Endothelial cell of umbilical vein (primary cell): Measurements from ENCODE around the gene SKAP1. TPM values are rescaled to one million over a fixed set of nuclear protein-coding genes. Genes with fewer than 3 reads are reported as not detected.
A peak's percentile ranks its signal among the peaks of the same experiment; 100 is the strongest.

Source experiments
- microRNA counts: library from miRNA; unstranded; fragments of <30 nt; microRNA quantifications from one replicate; lab custom pipeline; 2016
- microRNA-seq: library from miRNA; unstranded; fragments of <30 nt; microRNA quantifications from one replicate; pipeline ENCODE4 v1.2.0, GENCODE V29; 2021; ENCODE audit warnings: borderline number of aligned reads, borderline replicate concordance
- polyA plus RNA-seq, 4 experiments: library from polyadenylated mRNA; depleted of rRNA in 3 of 4; stranded (reverse) in 3 of 4; unstranded in 1 of 4; fragments of >200 nt; gene quantifications; 2 replicates each; pipeline versions ENCODE4 v1.2.1 to v1.2.3, GENCODE V29; 2011 to 2012; ENCODE audit warnings: missing spikeins in 1 of 4
- small RNA-seq: library from RNA; depleted of rRNA; stranded (forward); fragments of <200 nt; gene quantifications from one replicate; pipeline ENCODE3, GENCODE V24; 2012; ENCODE audit warnings: low replicate concordance, low read depth; ENCODE audit not compliant: insufficient read depth, insufficient read length
- total RNA-seq: library from RNA; stranded (reverse); gene quantifications from 2 replicates; pipeline ENCODE4 v1.2.3, GENCODE V29; 2021

SKAP1 gene
- total and polyA plus RNA-seq, 2 donors (not counting 3 experiments of a cell fraction or from before 2014, with no cell fraction given), result 0.75 TPM; not detected in 1

MicroRNA genes within 50 kb of the gene (microRNA counts, 767-probe panel; counts per million panel counts)
- microRNA hsa-miR-1203 (lab: Ali Mortazavi, UCI), result 723 counts per million, percentile 96 among the panel's probes with 10 or more counts

Small RNA genes within 50 kb of the gene (microRNA-seq; reads per million reads assigned to microRNA genes)
- gene MIR1203, result not detected

Small RNA genes within 50 kb of the gene (small RNA-seq; reads per million reads assigned to genes)
- gene MIR1203 (not detected), gene RF00012 (not detected), gene RF00019 (not detected), gene RNU6-1152P (not detected), gene RNU6-1201P (0.66 reads per million)

Other genes starting within 250 kb of the SKAP1 start
- gene HOXB1, start 100.8 kb upstream of the SKAP1 start, total RNA-seq, result not detected in 2 replicates
- not detected in 2 replicates for gene HOXB1, start 100.8 kb upstream of the SKAP1 start, polyA plus RNA-seq
- 21.5 and 23.3 TPM in 2 replicates for gene HOXB2, start 114.9 kb upstream of the SKAP1 start, total RNA-seq
- 14.1 and 16.8 TPM in 2 replicates for gene HOXB2, start 114.9 kb upstream of the SKAP1 start, polyA plus RNA-seq
- gene HOXB4, start 148.1 kb upstream of the SKAP1 start, total RNA-seq, result 11.2 and 13.1 TPM in 2 replicates
- 4.6 and 5.4 TPM in 2 replicates for gene HOXB4, start 148.1 kb upstream of the SKAP1 start, polyA plus RNA-seq
- 45.0 and 56.6 TPM in 2 replicates for gene HOXB3, start 160.0 kb upstream of the SKAP1 start, total RNA-seq
- gene HOXB3, start 160.0 kb upstream of the SKAP1 start, polyA plus RNA-seq, result 29.6 and 33.0 TPM in 2 replicates
- gene HOXB5, start 163.6 kb upstream of the SKAP1 start, total RNA-seq, result 7.3 and 8.5 TPM in 2 replicates
- gene HOXB5, start 163.6 kb upstream of the SKAP1 start, polyA plus RNA-seq, result 2.0 and 2.6 TPM in 2 replicates
- 24.0 and 27.4 TPM in 2 replicates for gene HOXB6, start 174.8 kb upstream of the SKAP1 start, total RNA-seq
- 8.8 and 10.0 TPM in 2 replicates for gene HOXB6, start 174.8 kb upstream of the SKAP1 start, polyA plus RNA-seq
- gene HOXB7, start 180.8 kb upstream of the SKAP1 start, total RNA-seq, result 24.5 and 29.8 TPM in 2 replicates
- 23.5 and 24.2 TPM in 2 replicates for gene HOXB7, start 180.8 kb upstream of the SKAP1 start, polyA plus RNA-seq
- gene HOXB8, start 185.1 kb upstream of the SKAP1 start, total RNA-seq, result 1.7 and 2.0 TPM in 2 replicates
- 1.6 and 2.4 TPM in 2 replicates for gene HOXB8, start 185.1 kb upstream of the SKAP1 start, polyA plus RNA-seq
- 0.69 and 1.1 TPM in 2 replicates for gene HOXB9, start 196.1 kb upstream of the SKAP1 start, total RNA-seq
- 0.49 and 0.79 TPM in 2 replicates for gene HOXB9, start 196.1 kb upstream of the SKAP1 start, polyA plus RNA-seq